OCI-LY1 (cell line): ENCODE data around the gene PGF.

Source experiments
- H2AFZ ChIP-seq: fragments of 200-600 bp; sonication (generic), shearing (Covaris generic); 2 replicates; pipeline ENCODE4 v1.6.0; 2014; ENCODE audit warnings: antibody characterized with exemption, mild to moderate bottlenecking, low read length
- H3F3A ChIP-seq: fragments of 200-600 bp; sonication (generic), shearing (Covaris generic); 2 replicates; pipeline ENCODE4 v1.6.0; 2014; ENCODE audit warnings: mild to moderate bottlenecking, antibody characterized with exemption, low read length, moderate library complexity; ENCODE audit not compliant: insufficient read depth
- H3K27ac ChIP-seq: fragments of 200-600 bp; sonication (generic); 2 replicates; pipeline ENCODE4 v1.5.1; 2014; ENCODE audit warnings: low read length, mixed run types, mild to moderate bottlenecking, low read depth; ENCODE audit not compliant: poor library complexity, severe bottlenecking
- H3K27me3 ChIP-seq: fragments of 200-600 bp; sonication (generic); 2 replicates; pipeline ENCODE4 v1.6.0; 2014; ENCODE audit warnings: antibody characterized with exemption, mild to moderate bottlenecking, low read length, moderate library complexity; ENCODE audit not compliant: insufficient read depth
- H3K36me3 ChIP-seq: fragments of 200-600 bp; sonication (generic); 2 replicates; pipeline ENCODE4 v1.6.1; 2014; ENCODE audit warnings: mild to moderate bottlenecking, antibody characterized with exemption, low read length, moderate library complexity, mixed read lengths; ENCODE audit not compliant: insufficient read depth
- H3K4me1 ChIP-seq: fragments of 200-600 bp; sonication (generic); 2 replicates; pipeline ENCODE4 v1.5.1; 2014; ENCODE audit warnings: mild to moderate bottlenecking, low read length, moderate library complexity; ENCODE audit not compliant: insufficient read depth, severe bottlenecking
- H3K4me2 ChIP-seq: fragments of 200-600 bp; sonication (generic), shearing (Covaris generic); 2 replicates; pipeline ENCODE4 v1.6.1; 2014; ENCODE audit warnings: low read length
- H3K4me3 ChIP-seq: fragments of 200-600 bp; sonication (generic); 2 replicates; pipeline ENCODE4 v1.5.1; 2014; ENCODE audit warnings: low read length, low read depth, mild to moderate bottlenecking, mixed read lengths; ENCODE audit not compliant: poor library complexity, severe bottlenecking
- H3K79me2 ChIP-seq: fragments of 200-600 bp; shearing (Covaris generic); 2 replicates; pipeline ENCODE4 v1.6.1; 2016; ENCODE audit warnings: mixed run types, low read length, mixed read lengths; ENCODE audit not compliant: insufficient read depth
- H3K9ac ChIP-seq: fragments of 200-600 bp; sonication (generic), shearing (Covaris generic); 2 replicates; pipeline ENCODE4 v1.6.1; 2014; ENCODE audit warnings: mild to moderate bottlenecking, low read length, mixed read lengths
- H3K9me2 ChIP-seq: fragments of 200-600 bp; sonication (generic), shearing (Covaris generic); 2 replicates; pipeline ENCODE4 v1.6.1; 2014; ENCODE audit warnings: low read depth, mild to moderate bottlenecking, low read length, mixed read lengths
- H3K9me3 ChIP-seq: fragments of 200-600 bp; shearing (Covaris generic); 2 replicates; pipeline ENCODE4 v1.6.1; 2014; ENCODE audit warnings: low read length, mixed read lengths
- H4K20me1 ChIP-seq: fragments of 200-600 bp; sonication (generic), shearing (Covaris generic); 2 replicates; pipeline ENCODE4 v1.6.0; 2016; ENCODE audit warnings: mild to moderate bottlenecking, low read length; ENCODE audit not compliant: insufficient read depth
- CTCF ChIP-seq: fragments of 200-600 bp; sonication (generic), shearing (Covaris generic); IDR thresholded peaks from 2 replicates; pipeline ENCODE4 v1.5.1; 2017; ENCODE audit warnings: mild to moderate bottlenecking, antibody characterized with exemption, low read length, moderate library complexity, mixed read lengths
- EZH2 ChIP-seq: fragments of 200-600 bp; sonication (generic), shearing (Covaris generic); IDR thresholded peaks from 2 replicates; pipeline ENCODE4 v1.8.0; 2017; ENCODE audit warnings: borderline replicate concordance, mixed run types, mild to moderate bottlenecking, antibody characterized with exemption, low read length, moderate library complexity, mixed read lengths

PGF gene

GRCh38 chr14:74937171-74937570, 18.2 kb downstream of the PGF start:
- H3K4me3 ChIP-seq = no peak overlapping the region
- no peaks in the 10 kb centered on the region for H4K20me1 ChIP-seq
- no peaks in the 10 kb centered on the region for H3F3A ChIP-seq
- no peak overlapping the region for H3K9ac ChIP-seq
- H3K9me2 ChIP-seq = no peaks in the 10 kb centered on the region
- H3K9me3 ChIP-seq = no peaks in the 10 kb centered on the region
- peaks cover 31% of the 10 kb centered on the region for H3K4me1 ChIP-seq
- H3K36me3 ChIP-seq = no peaks in the 10 kb centered on the region
- H3K27ac ChIP-seq = no peak overlapping the region
- no peaks in the 10 kb centered on the region for H3K79me2 ChIP-seq
- H3K27me3 ChIP-seq = no peaks in the 10 kb centered on the region
- no peak overlapping the region for H2AFZ ChIP-seq
- H3K4me2 ChIP-seq = no peak overlapping the region
- no peak for TF ChIP-seq CTCF
- TF ChIP-seq EZH2 = no peak

- Histone ChIP-seq H2AFZ (no peak overlapping the region), H3K4me3 (no peak overlapping the region), H3K4me2 (no peak overlapping the region), H3K27ac (no peak overlapping the region), H3K36me3 (no peaks in the 10 kb centered on the region), H4K20me1 (no peaks in the 10 kb centered on the region), H3K9me3 (no peaks in the 10 kb centered on the region), H3K9ac (no peak overlapping the region), H3K4me1 (peaks cover 27% of the 10 kb centered on the region), H3K27me3 (no peaks in the 10 kb centered on the region), H3K79me2 (no peaks in the 10 kb centered on the region), H3K9me2 (no peaks in the 10 kb centered on the region), H3F3A (no peaks in the 10 kb centered on the region)
- TF ChIP-seq CTCF (no peak), EZH2 (no peak)
These were observed 18.7 kb downstream of the PGF start for GRCh38 chr14:74936731-74937130.

GRCh38 chr14:74936151-74936550, 19.2 kb downstream of the PGF start:
- H3K4me3 ChIP-seq = no peak overlapping the region
- H4K20me1 ChIP-seq = no peaks in the 10 kb centered on the region
- H3K36me3 ChIP-seq = no peaks in the 10 kb centered on the region
- peaks cover 21% of the 10 kb centered on the region for H3K4me1 ChIP-seq
- H3K27ac ChIP-seq = no peak overlapping the region
- no peak overlapping the region for H2AFZ ChIP-seq
- H3F3A ChIP-seq = no peaks in the 10 kb centered on the region
- H3K4me2 ChIP-seq = no peak overlapping the region
- H3K27me3 ChIP-seq = no peaks in the 10 kb centered on the region
- TF ChIP-seq CTCF = no peak
- TF ChIP-seq EZH2 = no peak
- no peak overlapping the region for H3K9ac ChIP-seq
- no peaks in the 10 kb centered on the region for H3K9me2 ChIP-seq
- H3K9me3 ChIP-seq = no peaks in the 10 kb centered on the region
- H3K79me2 ChIP-seq = no peaks in the 10 kb centered on the region
